ENCODE results near the gene RFK. TPM values are rescaled to one million over a fixed set of nuclear protein-coding genes. Genes with fewer than 3 reads are reported as not detected.

Gene RFK
- total and polyA plus RNA-seq, 9 of the 15 experiments (the other 6 are each of a cell fraction or from before 2014, with no cell fraction given) = 3.8 to 51.1 (median 14.8) TPM

- TF ChIP-seq AFF4 (CRISPR knock-in tag; IDR thresholded peaks at IDR 0.05) = no peak
- TF ChIP-seq CHD7 (IDR thresholded peaks at IDR 0.05; ENCODE audit: low read depth, low read length) = no peak
- TF ChIP-seq PYGO2 (tag; IDR thresholded peaks at IDR 0.05) = no peak
- TF ChIP-seq SUPT5H (IDR thresholded peaks at IDR 0.05) = no peak
- no peak for TF ChIP-seq ZNF561 (CRISPR knock-in tag; conservative IDR thresholded peaks at IDR 0.05)
Measured at GRCh38 chr9:76359365-76359764, 34.9 kb downstream of the RFK start (continued).
